ENCODE data around the gene KRT36. TPM values are rescaled to one million over a fixed set of nuclear protein-coding genes. Genes with fewer than 3 reads are reported as not detected.

KRT36 gene
- total and polyA plus RNA-seq, 10 of the 15 experiments (the other 5 are each of a cell fraction or from before 2014, with no cell fraction given) = not detected

DNA sequence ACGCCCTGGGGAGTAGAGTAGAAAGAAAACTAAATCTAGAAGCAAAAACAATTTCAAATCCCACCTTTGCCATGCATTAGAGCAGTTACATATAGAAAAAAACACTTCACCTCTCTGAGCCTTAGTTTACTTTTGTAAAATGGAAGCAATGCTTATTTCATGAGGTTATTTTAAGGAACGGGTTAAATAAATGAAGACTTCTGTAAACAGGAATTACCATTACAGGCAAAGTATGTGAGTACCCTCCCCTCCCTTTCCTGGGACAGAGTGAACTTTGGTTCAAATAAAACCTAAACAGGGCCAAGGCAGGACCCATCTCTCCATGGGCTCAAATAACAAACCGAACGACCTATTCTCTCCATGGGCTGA, 33.5 kb upstream of the KRT36 start:
- Histone ChIP-seq H3K27me3 (replicated peaks in 1 of 2; ENCODE audit: control insufficient read depth in 2 of 2, insufficient read depth in 2 of 2, low read length in 1 of 2) (peaks cover 6 to 7% of the 10 kb centered on the region in 2 experiments; a peak in 3 of 4 replicates), H3K4me1 (ENCODE audit: control insufficient read depth, insufficient read depth, low read length) (no peaks in the 10 kb centered on the region), H3K4me3 (no peak overlapping the region), H2AFZ (ENCODE audit: control insufficient read depth, low read depth, low read length) (no peak overlapping the region), H3K27ac (ENCODE audit: control insufficient read depth, insufficient read depth) (no peak overlapping the region), H3K4me2 (ENCODE audit: control insufficient read depth, insufficient read depth) (no peak overlapping the region), H3K36me3 (ENCODE audit: control insufficient read depth in 2 of 2, insufficient read depth in 2 of 2, low read length in 1 of 2) (no peaks in the 10 kb centered on the region), H3K9ac (ENCODE audit: control insufficient read depth, insufficient read depth, low read length) (no peak overlapping the region), H3K9me3 (replicated peaks; ENCODE audit: control insufficient read depth, insufficient read depth, low read length) (no peaks in the 10 kb centered on the region; the same call in 2 of the 3 replicates), H3K79me2 (ENCODE audit: control insufficient read depth, insufficient read depth, low read length) (no peaks in the 10 kb centered on the region), H4K20me1 (ENCODE audit: control insufficient read depth, insufficient read depth) (no peaks in the 10 kb centered on the region)
- BruUV-seq (replicated peaks) = no TSS peak
- ChIA-PET SMC1A (ENCODE audit: uncharacterized antibody, unreplicated experiment) (no interaction called here), POLR2A (no interaction called here), CTCF (no interaction called here), RAD21 (ENCODE audit: unreplicated experiment) (no interaction called here)
- no peak for ATAC-seq
- DNase-seq (ENCODE audit: low read depth, low spot score) = no peak
- intact Hi-C loops (cut with micrococcal nuclease; ENCODE audit: unreplicated experiment) (no loop called here), in situ Hi-C loops (cut with MboI) (no loop called here)
- WGBS (ENCODE audit: insufficient coverage, insufficient replicate concordance, low lambda C conversion rate, missing lambda C conversion rate) = 30% methylated on average over 4 of the region's 4 CpGs
- TF ChIP-seq ZNF24 (IDR thresholded peaks at IDR 0.05) = no peak
- no peak for TF ChIP-seq NBN (IDR thresholded peaks at IDR 0.05)
- TF ChIP-seq, protein P1, sequence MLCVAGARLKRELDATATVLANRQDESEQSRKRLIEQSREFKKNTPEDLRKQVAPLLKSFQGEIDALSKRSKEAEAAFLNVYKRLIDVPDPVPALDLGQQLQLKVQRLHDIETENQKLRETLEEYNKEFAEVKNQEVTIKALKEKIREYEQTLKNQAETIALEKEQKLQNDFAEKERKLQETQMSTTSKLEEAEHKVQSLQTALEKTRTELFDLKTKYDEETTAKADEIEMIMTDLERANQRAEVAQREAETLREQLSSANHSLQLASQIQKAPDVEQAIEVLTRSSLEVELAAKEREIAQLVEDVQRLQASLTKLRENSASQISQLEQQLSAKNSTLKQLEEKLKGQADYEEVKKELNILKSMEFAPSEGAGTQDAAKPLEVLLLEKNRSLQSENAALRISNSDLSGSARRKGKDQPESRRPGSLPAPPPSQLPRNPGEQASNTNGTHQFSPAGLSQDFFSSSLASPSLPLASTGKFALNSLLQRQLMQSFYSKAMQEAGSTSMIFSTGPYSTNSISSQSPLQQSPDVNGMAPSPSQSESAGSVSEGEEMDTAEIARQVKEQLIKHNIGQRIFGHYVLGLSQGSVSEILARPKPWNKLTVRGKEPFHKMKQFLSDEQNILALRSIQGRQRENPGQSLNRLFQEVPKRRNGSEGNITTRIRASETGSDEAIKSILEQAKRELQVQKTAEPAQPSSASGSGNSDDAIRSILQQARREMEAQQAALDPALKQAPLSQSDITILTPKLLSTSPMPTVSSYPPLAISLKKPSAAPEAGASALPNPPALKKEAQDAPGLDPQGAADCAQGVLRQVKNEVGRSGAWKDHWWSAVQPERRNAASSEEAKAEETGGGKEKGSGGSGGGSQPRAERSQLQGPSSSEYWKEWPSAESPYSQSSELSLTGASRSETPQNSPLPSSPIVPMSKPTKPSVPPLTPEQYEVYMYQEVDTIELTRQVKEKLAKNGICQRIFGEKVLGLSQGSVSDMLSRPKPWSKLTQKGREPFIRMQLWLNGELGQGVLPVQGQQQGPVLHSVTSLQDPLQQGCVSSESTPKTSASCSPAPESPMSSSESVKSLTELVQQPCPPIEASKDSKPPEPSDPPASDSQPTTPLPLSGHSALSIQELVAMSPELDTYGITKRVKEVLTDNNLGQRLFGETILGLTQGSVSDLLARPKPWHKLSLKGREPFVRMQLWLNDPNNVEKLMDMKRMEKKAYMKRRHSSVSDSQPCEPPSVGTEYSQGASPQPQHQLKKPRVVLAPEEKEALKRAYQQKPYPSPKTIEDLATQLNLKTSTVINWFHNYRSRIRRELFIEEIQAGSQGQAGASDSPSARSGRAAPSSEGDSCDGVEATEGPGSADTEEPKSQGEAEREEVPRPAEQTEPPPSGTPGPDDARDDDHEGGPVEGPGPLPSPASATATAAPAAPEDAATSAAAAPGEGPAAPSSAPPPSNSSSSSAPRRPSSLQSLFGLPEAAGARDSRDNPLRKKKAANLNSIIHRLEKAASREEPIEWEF (IDR thresholded peaks at IDR 0.05; ENCODE audit: insufficient replicate concordance, low read depth, low read length) = no peak
- TF ChIP-seq MEF2B (IDR thresholded peaks at IDR 0.05; ENCODE audit: partially characterized antibody, poor library complexity, severe bottlenecking) = no peak
- no peak for TF ChIP-seq HDAC6 (IDR thresholded peaks at IDR 0.05; ENCODE audit: unreplicated experiment)
- no peak for TF ChIP-seq BRCA1 (IDR thresholded peaks at IDR 0.05; ENCODE audit: low read depth, low read length)
- TF ChIP-seq POLR2A (IDR thresholded peaks at IDR 0.05; ENCODE audit: low read depth, low read length) = no peak
- no peak for TF ChIP-seq TARDBP (IDR thresholded peaks at IDR 0.05; ENCODE audit: borderline replicate concordance)
- no peak for FAIRE-seq
